Liver (tissue), 9 donors: Measurements from ENCODE around the gene TMEM123. TPM values are rescaled to one million over a fixed set of nuclear protein-coding genes. Genes with fewer than 3 reads are reported as not detected.

Source experiments
- DNase-seq: peaks from one replicate; pipeline ENCODE4 v3.0.0-alpha.2; 2017; ENCODE audit warnings: low spot score
- H3K27ac ChIP-seq, 2 donors: one replicate each; pipeline ENCODE4 v1.7.0; 2013; ENCODE audit warnings: inconsistent platforms in 2 of 2, low read length in 2 of 2, control low read depth in 1 of 2, low read depth in 1 of 2, mild to moderate bottlenecking in 1 of 2
- H3K27me3 ChIP-seq, 4 donors: one replicate each; pipeline versions ENCODE4 v1.6.1 to v1.7.0; 2013; ENCODE audit warnings: low read length in 3 of 4, inconsistent platforms in 1 of 4, mild to moderate bottlenecking in 1 of 4, moderate library complexity in 1 of 4; ENCODE audit not compliant: control insufficient read depth in 4 of 4, insufficient read depth in 4 of 4
- H3K36me3 ChIP-seq, 4 donors: one replicate each; pipeline versions ENCODE4 v1.6.1 to v1.7.0; 2013; ENCODE audit warnings: low read length in 3 of 4, mild to moderate bottlenecking in 3 of 4, low read depth in 1 of 4, moderate library complexity in 1 of 4; ENCODE audit not compliant: control insufficient read depth in 4 of 4, insufficient read depth in 3 of 4
- H3K4me1 ChIP-seq, 4 donors: one replicate each; pipeline versions ENCODE4 v1.6.1 to v1.7.0; 2013; ENCODE audit warnings: low read length in 3 of 4, mild to moderate bottlenecking in 3 of 4, moderate library complexity in 1 of 4; ENCODE audit not compliant: control insufficient read depth in 4 of 4, insufficient read depth in 4 of 4
- H3K4me3 ChIP-seq, 3 donors: one replicate each; pipeline versions ENCODE4 v1.6.1 to v1.7.0; 2013; ENCODE audit warnings: low read length in 3 of 3, control low read depth in 1 of 3, low read depth in 1 of 3, mild to moderate bottlenecking in 1 of 3
- H3K9ac ChIP-seq, 2 donors: one replicate each; pipeline ENCODE4 v1.7.0; 2013; ENCODE audit warnings: low read length in 2 of 2, mild to moderate bottlenecking in 2 of 2, moderate library complexity in 2 of 2, control low read depth in 1 of 2, low read depth in 1 of 2
- H3K9me3 ChIP-seq, 4 donors: one replicate each; pipeline versions ENCODE4 v1.6.1 to v1.7.0; 2013; ENCODE audit warnings: low read length in 3 of 4; ENCODE audit not compliant: control insufficient read depth in 4 of 4
- EGR1 ChIP-seq, 2 donors: IDR thresholded peaks; 2 replicates each; pipeline ENCODE4 v1.6.1; 2016 to 2018; ENCODE audit warnings: antibody characterized with exemption in 2 of 2, low read depth in 2 of 2
- FOXA1 ChIP-seq: IDR thresholded peaks from 2 replicates; pipeline ENCODE4 v1.6.1; 2016; ENCODE audit warnings: antibody characterized with exemption
- FOXA2 ChIP-seq: IDR thresholded peaks from 2 replicates; pipeline ENCODE4 v1.6.1; 2016; ENCODE audit warnings: antibody characterized with exemption
- GABPA ChIP-seq, 2 donors: IDR thresholded peaks in 1 of 2; conservative IDR thresholded peaks in 1 of 2; 2 replicates each; pipeline ENCODE4 v1.6.1; 2016; ENCODE audit warnings: antibody characterized with exemption in 2 of 2, mild to moderate bottlenecking in 1 of 2, moderate library complexity in 1 of 2
- HNF4A ChIP-seq, 2 donors: conservative IDR thresholded peaks; 2 replicates each; pipeline ENCODE4 v1.6.1; 2016; ENCODE audit warnings: antibody characterized with exemption in 2 of 2, mild to moderate bottlenecking in 2 of 2
- RXRA ChIP-seq, 2 donors: IDR thresholded peaks; 2 replicates each; pipeline ENCODE4 v1.6.1; 2017 to 2018; ENCODE audit warnings: antibody characterized with exemption in 2 of 2, mild to moderate bottlenecking in 1 of 2
- SP1 ChIP-seq: IDR thresholded peaks from 2 replicates; pipeline ENCODE4 v1.6.1; 2018; ENCODE audit warnings: antibody characterized with exemption, mild to moderate bottlenecking
- WGBS: extraction: QIAGEN DNeasy Blood & Tissue Kit; methylation state at CpG from one replicate; pipeline ENCODE4 v1.1.7; 2013; 5-methylcytosine and 5-hydroxymethylcytosine counted together
- polyA plus RNA-seq, 2 donors: library from polyadenylated mRNA; stranded (reverse) in 1 of 2; unstranded in 1 of 2; fragments of 200-250 nt in 1 of 2; fragments of >200 nt in 1 of 2; fragmentation: Nextera tagmentation in 1 of 2; extraction: Ambion mirVana in 1 of 2; gene quantifications; one replicate each; pipeline versions ENCODE4 v1.2.1 to v1.2.3, GENCODE V29; 2013 to 2015
- total RNA-seq, 2 donors: library from RNA; depleted of rRNA; stranded (reverse); fragments of >200 nt; gene quantifications; one replicate each; pipeline ENCODE4 v1.2.3, GENCODE V29; 2014
- TF ChIP-seq, protein P1 (sequence below): IDR thresholded peaks from 2 replicates; pipeline ENCODE4 v1.6.1; 2016; ENCODE audit warnings: antibody characterized with exemption
- TF ChIP-seq, protein P2 (sequence below): IDR thresholded peaks from 2 replicates; pipeline ENCODE4 v1.6.1; 2016; ENCODE audit warnings: antibody characterized with exemption, mild to moderate bottlenecking
- donor health status: healthy.
- donor health status: healthy.
- donor health status: healthy.
- donor health status: healthy.
- donor health status: healthy.

TMEM123 gene
- total and polyA plus RNA-seq, 4 donors: 101 to 140 (median 107) TPM

DNA sequence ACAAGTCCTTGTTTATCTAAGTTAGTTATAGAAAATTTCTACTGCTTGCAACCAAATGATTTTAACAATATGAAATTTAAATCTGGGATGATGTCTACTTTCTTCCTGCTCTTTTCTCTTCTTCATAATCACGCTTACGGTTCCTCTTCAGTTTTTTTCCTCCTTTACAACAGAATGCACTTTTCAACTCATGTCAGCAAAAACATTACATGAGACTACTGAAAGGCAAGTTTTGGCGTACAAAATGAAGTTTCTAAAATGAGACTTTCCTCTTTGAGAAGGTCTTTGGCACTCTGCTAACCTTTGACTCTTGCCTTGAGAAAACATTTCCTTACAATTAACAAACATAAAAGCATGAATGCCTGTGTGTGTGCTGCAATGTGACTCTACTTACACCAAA, 23.3 kb downstream of the TMEM123 start:
- peaks cover 0 to 8% (median 2%) of the 10 kb centered on the region in 4 donors for H3K36me3 ChIP-seq
- H3K27me3 ChIP-seq: no peaks in the 10 kb centered on the region
- H3K4me3 ChIP-seq: no peak overlapping the region
- H3K27ac ChIP-seq: no peak overlapping the region
- no peaks in the 10 kb centered on the region for H3K9me3 ChIP-seq
- H3K9ac ChIP-seq: no peak overlapping the region
- no peak for DNase-seq
- TF ChIP-seq, protein P1, sequence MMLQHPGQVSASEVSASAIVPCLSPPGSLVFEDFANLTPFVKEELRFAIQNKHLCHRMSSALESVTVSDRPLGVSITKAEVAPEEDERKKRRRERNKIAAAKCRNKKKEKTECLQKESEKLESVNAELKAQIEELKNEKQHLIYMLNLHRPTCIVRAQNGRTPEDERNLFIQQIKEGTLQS: no peak
- TF ChIP-seq GABPA (IDR thresholded peaks at IDR 0.05 in 1 of 2, conservative IDR thresholded peaks at IDR 0.05 in 1 of 2): no peak
- TF ChIP-seq EGR1 (IDR thresholded peaks at IDR 0.05; ENCODE audit: low read depth in 2 of 2): no peak
- TF ChIP-seq FOXA1: no peak
- TF ChIP-seq HNF4A (conservative IDR thresholded peaks at IDR 0.05): no peak
- 72% methylated on average over 3 of the region's 3 CpGs for WGBS
- H3K4me1 ChIP-seq: peaks cover 0 to 18% (median 9%) of the 10 kb centered on the region in 4 donors

DNA sequence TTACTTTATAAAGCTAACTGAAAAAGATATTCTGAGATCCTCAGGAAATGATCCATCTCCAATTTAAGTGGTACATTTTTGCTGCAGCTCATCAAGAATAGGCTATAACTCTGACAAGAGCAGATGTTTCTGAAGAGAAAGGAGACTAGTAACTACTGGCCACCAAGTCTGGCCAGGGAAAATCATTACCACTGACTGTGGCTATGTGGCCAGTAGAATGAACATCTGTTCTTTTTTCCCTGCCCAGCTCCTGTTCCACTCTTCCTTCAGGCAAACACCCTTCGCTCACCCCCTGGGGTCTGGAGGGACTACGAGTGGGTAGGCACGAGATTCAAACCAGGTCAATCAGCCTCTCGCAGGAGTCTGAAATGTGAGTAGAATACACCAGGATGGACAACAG, 23.9 kb downstream of the TMEM123 start:
- TF ChIP-seq FOXA2 (no peak), RXRA (IDR thresholded peaks at IDR 0.05) (no peak), SP1 (no peak), GABPA (IDR thresholded peaks at IDR 0.05 in 1 of 2, conservative IDR thresholded peaks at IDR 0.05 in 1 of 2) (no peak)
- TF ChIP-seq, protein P1: no peak
- Histone ChIP-seq H3K36me3 (peaks cover 0 to 8% (median 3%) of the 10 kb centered on the region in 4 donors), H3K4me3 (no peak overlapping the region), H3K9me3 (no peaks in the 10 kb centered on the region), H3K9ac (no peak overlapping the region), H3K27me3 (no peaks in the 10 kb centered on the region), H3K4me1 (peaks cover 0 to 18% (median 9%) of the 10 kb centered on the region in 4 donors), H3K27ac (no peak overlapping the region)
- DNase-seq: no peak
- WGBS: 94% methylated on average over 4 of the region's 4 CpGs

DNA sequence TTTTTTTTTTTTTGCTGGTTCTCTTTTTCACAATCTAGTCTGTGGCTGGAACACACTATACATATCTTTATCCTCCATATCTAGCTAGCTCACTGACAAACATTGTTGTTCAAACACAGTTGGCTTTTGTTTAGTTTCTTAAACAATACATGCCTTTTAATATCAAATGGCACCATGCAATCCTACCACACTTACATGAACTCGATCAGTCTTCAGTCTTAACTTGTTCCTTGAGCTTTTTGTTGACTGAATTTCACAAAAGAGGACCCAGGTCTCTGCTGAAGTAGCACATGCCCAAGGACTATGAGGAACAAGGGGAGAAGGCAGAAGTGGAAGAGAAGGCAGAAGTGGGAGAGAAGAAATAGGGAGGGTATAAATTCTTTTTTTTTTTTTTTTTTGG, 25.5 kb downstream of the TMEM123 start:
- peaks cover 0 to 4% (median 1%) of the 10 kb centered on the region in 4 donors for H3K36me3 ChIP-seq
- TF ChIP-seq, protein P2, sequence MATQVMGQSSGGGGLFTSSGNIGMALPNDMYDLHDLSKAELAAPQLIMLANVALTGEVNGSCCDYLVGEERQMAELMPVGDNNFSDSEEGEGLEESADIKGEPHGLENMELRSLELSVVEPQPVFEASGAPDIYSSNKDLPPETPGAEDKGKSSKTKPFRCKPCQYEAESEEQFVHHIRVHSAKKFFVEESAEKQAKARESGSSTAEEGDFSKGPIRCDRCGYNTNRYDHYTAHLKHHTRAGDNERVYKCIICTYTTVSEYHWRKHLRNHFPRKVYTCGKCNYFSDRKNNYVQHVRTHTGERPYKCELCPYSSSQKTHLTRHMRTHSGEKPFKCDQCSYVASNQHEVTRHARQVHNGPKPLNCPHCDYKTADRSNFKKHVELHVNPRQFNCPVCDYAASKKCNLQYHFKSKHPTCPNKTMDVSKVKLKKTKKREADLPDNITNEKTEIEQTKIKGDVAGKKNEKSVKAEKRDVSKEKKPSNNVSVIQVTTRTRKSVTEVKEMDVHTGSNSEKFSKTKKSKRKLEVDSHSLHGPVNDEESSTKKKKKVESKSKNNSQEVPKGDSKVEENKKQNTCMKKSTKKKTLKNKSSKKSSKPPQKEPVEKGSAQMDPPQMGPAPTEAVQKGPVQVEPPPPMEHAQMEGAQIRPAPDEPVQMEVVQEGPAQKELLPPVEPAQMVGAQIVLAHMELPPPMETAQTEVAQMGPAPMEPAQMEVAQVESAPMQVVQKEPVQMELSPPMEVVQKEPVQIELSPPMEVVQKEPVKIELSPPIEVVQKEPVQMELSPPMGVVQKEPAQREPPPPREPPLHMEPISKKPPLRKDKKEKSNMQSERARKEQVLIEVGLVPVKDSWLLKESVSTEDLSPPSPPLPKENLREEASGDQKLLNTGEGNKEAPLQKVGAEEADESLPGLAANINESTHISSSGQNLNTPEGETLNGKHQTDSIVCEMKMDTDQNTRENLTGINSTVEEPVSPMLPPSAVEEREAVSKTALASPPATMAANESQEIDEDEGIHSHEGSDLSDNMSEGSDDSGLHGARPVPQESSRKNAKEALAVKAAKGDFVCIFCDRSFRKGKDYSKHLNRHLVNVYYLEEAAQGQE: no peak
- TF ChIP-seq FOXA2: no peak
- H3K9ac ChIP-seq: no peak overlapping the region
- H3K4me3 ChIP-seq: no peak overlapping the region
- no peaks in the 10 kb centered on the region for H3K27me3 ChIP-seq
- no peaks in the 10 kb centered on the region for H3K9me3 ChIP-seq
- 0% methylated on average over 1 of the region's 1 CpG for WGBS
- H3K27ac ChIP-seq: no peak overlapping the region
- no peak for DNase-seq
- peaks cover 0 to 18% (median 10%) of the 10 kb centered on the region in 4 donors for H3K4me1 ChIP-seq
